GM21619 (cell line): Measurements from ENCODE around the gene KRT24.

Experiments
- ATAC-seq: cut with Tn5 transposase; IDR thresholded peaks from one replicate; pipeline ENCODE4 v1.9.1; 2021; ENCODE audit not compliant: unreplicated experiment

The KRT24 gene

DNA sequence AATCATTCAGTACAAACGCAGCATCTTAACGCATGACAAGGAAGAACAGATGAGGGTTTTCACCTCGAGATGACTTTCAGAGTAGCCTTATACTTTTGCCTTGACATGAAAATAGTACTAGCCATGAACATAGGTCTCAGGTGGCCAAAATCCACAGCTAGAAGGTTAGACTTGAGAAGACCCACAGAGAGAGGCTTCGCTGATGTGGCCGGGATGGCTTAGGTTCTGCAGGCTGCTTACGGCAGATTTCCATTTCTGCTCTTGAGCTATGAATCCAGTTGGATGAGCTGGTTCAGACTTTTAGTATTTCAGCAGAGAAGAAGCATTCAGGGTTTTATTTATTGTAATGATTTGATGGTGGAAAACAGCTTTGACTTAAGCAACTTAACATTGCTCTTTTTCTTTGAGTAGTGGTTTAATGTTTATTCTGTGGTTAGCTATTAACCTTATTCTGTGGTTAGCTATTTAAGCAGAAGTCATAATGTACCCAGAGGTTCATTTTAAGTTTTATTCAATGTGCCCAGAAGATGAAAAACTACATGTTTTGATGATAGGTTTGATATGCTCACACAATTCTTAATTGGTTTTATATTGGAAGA, 7.6 kb downstream of the KRT24 start:
- no peak for ATAC-seq

- no peak for ATAC-seq
Observed at GRCh38 chr17:40694584-40694983, 9.0 kb downstream of the KRT24 start.

DNA sequence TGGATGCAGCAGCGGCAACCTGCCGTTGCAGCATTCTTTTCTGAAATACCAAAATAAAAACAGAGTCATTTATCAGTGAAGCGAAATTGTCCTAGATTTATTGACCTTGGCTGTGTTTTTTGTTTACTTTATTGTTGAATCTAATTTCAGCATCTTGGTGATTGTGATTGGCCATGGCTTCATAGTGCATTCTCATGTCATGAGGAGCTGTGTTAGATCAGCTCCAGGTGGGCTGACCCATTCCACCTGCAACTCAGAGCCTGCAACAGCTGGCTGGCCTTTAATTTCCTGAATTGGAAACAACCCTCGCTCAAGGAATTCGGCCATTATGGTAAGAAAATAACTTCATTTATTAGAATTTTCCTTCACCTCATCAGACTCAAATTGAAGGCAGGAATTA, 16.4 kb downstream of the KRT24 start:
- ATAC-seq: no peak

GRCh38 chr17:40686192-40686591, 17.4 kb downstream of the KRT24 start:
- no peak for ATAC-seq

DNA sequence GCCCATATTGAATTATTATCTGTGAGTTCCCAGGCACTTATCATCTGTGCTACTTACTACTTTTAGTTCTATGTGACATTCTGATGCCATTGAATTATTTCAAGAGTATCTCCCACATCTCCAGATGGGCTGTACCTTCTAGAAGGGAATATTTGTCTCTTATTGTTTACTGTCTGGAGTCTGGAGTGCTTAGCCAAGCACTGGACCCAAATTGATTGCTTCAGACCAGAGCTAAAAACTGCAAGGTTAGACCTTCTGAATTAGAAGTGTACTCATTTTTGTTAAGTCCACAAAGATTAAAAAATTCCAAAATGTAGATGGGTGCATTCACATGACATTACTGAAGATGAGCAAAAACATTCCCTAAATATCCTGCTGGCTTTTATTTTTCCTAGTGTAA, 22.6 kb downstream of the KRT24 start:
- ATAC-seq: no peak

GRCh38 chr17:40679523-40679907, 24.0 kb downstream of the KRT24 start:
- ATAC-seq: no peak

GRCh38 chr17:40678902-40679522, 24.5 kb downstream of the KRT24 start:
- ATAC-seq: no peak

DNA sequence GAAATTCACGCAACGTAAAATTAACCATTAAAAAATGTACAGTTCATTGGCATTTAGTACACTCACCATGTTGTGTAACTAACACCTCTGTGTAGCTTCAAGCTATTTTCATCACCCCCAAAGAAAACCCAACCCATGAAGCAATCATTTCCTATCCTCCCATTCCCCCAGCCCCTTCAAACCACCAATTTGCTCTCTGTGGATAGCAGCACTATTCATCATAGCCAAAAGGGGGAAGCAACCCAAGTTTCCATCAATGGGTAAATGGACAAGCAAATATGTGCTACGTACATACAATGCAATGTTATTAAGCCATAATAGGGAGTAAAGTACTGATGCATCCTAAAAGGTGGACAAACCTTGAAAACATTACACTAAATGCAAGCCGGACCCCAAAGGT, 27.6 kb downstream of the KRT24 start:
- ATAC-seq: no peak

- no peak for ATAC-seq
Observed at GRCh38 chr17:40672654-40673053, 30.9 kb downstream of the KRT24 start.

- ATAC-seq: no peak
Observed at GRCh38 chr17:40671282-40671681, 32.3 kb downstream of the KRT24 start.

GRCh38 chr17:40666331-40666730, 37.2 kb downstream of the KRT24 start:
- ATAC-seq: no peak

GRCh38 chr17:40664582-40665333, 38.8 kb downstream of the KRT24 start, which contains the start of gene KRT222:
TSS of gene KRT222 (minus strand) at chr17:40665177. CDS start at chr17:40665099, 78 bp downstream.
- ATAC-seq: no peak

DNA sequence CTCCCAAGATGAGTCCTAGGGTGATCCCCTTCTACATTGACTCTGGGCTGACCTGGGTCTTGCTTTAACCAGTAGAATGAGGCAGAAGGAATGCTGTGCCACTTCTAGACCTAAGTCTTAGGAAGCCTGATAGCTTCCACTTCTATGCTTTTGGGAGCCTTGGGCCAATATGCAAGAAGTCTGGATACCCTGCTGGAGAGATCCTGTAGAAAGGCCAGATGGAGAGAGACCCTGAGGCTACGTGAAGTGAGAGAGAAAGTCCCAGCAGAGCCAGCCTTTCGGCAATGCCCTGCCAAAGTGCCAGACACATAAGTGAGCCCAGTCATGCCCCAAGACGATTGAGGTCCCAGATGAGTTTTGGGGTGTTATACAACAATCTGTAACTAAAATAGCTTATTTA, 40.3 kb downstream of the KRT24 start:
- no peak for ATAC-seq

- no peak for ATAC-seq
Observed at GRCh38 chr17:40659911-40660310, 43.6 kb downstream of the KRT24 start.

- ATAC-seq: no peak
Observed at GRCh38 chr17:40658396-40658795, 45.2 kb downstream of the KRT24 start.

GRCh38 chr17:40651939-40652338, 51.6 kb downstream of the KRT24 start:
- ATAC-seq: no peak

DNA sequence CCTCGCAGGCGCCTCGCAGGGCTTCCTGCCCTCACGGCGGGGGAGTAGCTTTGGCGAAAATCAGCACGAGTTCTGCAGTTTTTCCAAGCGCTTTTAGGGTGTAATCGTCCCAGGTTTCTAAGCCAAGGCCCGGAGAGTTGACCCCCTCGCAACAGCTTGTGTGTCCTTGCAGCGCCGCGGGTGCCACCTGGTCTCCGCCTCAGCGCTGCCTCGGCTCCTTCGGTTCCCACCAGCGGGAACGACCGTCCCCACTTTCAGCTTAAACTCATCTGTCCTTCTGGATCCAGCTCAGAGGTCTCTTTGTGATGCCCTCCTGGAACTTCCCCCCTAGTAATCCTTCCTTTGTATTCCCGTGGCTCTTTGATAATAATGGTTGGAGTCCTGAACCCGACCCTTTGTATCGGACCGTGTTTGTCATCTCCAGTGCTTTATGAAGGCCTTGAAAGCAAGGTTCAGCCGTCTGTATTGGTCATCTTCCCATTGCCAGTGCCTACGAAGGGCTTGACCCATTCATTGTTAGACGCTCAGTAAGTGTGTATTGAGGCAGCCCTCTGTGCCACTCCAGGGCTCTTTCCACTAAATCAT, 55.1 kb downstream of the KRT24 start:
- peak; percentile 27 for ATAC-seq
